GF-D8 (cell line): ENCODE data around the gene FMO2.

ENCODE experiments used
- DNase-seq: peaks from one replicate; lab custom pipeline; 2025; lab: John Stamatoyannopoulos, UW

The FMO2 gene, protein sequence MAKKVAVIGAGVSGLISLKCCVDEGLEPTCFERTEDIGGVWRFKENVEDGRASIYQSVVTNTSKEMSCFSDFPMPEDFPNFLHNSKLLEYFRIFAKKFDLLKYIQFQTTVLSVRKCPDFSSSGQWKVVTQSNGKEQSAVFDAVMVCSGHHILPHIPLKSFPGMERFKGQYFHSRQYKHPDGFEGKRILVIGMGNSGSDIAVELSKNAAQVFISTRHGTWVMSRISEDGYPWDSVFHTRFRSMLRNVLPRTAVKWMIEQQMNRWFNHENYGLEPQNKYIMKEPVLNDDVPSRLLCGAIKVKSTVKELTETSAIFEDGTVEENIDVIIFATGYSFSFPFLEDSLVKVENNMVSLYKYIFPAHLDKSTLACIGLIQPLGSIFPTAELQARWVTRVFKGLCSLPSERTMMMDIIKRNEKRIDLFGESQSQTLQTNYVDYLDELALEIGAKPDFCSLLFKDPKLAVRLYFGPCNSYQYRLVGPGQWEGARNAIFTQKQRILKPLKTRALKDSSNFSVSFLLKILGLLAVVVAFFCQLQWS

GRCh38 chr1:171185091-171185490 lies at the start of gene FMO2:
Gene FMO2 (plus strand): TSS chr1:171185300. CDS start chr1:171185714, 414 bp downstream.
- DNase-seq: no peak

DNA sequence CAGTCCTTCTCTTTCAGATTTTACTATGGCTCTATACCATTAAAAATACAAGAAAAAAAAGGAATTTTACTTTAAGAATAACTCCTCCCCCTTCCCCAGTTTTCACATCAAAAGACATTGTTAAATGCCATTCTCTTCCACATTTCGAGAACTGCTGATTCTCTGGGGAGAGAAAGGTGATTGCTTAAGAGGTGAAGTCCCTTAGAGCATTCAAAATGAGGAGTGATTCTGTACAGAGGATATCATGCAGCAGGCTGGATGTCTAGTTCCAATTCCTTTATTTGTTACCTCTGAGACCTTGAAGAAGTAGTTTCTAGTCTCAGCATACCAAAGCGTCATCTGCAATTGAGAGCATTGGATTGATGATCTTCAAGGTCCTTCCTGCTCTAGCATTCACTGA lies 47.5 kb upstream of the FMO2 start:
- DNase-seq: no peak

- no peak for DNase-seq
These were observed 46.1 kb upstream of the FMO2 start for GRCh38 chr1:171138980-171139379.

- DNase-seq: no peak
These were observed 45.2 kb upstream of the FMO2 start for GRCh38 chr1:171139890-171140289.

GRCh38 chr1:171140401-171140800 lies 44.7 kb upstream of the FMO2 start:
- DNase-seq: no peak

- DNase-seq: no peak
These were observed 44.0 kb upstream of the FMO2 start for GRCh38 chr1:171140956-171141687.

DNA sequence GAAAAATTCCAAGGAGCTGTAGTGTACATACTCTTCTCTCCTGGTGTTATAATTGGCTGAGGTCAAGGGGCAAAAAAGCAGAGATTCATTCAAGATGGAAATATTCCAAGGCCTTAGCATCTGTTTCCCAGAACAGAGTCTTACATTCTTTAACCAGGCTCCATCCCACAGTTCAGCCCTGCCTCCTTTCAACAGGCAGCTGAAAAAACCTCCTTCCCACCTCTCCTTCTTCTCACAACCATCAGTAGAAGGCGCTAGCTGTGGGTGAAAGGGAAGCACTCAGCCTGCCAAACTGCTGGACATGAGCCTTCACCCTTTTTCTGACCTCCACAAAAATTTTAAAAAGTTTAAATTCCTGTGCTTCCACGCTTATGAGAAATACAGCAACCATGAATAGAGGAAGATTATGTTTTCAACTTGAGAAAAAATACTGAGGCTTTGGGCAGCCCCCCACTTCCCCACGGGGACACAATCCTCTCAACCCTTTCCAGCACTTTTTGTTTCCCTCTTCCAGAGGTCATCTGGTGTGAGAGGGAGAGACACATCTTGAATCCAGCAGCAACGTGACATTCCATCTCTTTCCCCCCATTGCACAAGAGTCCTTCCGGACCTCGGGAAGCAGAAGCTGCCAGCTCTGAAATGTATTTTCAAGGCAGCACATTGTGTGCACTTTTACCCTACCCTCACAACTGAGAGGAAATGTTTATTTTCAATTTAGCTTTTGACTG lies 43.2 kb upstream of the FMO2 start:
- no peak for DNase-seq

GRCh38 chr1:171142416-171143385 lies 42.4 kb upstream of the FMO2 start:
- DNase-seq: no peak

DNA sequence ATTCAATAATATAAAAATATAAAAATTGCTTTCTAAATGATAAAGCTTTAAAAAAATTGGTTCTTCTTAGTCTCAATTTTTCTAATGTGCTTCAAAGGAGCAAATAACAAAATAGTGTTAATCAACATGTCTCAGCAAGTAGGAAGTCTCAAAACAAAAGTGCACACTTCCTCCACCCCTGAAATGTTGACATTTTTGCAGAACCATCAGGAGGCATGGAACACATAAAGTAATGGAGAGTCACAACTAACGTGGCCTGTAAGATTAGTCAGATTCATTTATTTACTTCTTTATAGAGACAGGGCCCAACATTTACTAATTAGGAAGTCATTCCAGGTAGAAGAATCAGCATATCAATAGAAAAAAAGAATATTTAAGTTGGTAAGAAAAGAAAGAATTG lies 34.9 kb upstream of the FMO2 start:
- DNase-seq: no peak

DNA sequence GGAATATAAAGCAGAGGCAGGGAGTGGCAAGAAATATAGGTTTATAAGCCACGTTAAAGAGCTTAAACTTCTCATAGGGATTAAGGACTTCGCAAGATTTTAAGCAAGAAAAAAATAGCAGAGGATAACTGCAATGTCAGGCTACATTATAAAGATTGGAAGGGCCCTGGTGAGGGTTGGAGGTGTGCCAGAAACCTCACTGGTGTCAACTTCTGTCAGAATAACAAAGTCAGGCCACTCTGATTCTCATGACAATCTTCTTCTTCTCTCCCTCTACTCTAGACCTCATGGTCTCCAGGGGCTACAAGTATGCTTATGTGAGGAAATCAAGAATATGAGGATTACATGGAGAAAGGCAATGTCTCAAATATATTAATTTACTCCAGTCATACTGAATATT lies 32.6 kb upstream of the FMO2 start:
- DNase-seq: no peak

GRCh38 chr1:171155484-171155883 lies 29.6 kb upstream of the FMO2 start:
- DNase-seq: no peak

- DNase-seq: no peak
These were observed 27.0 kb upstream of the FMO2 start for GRCh38 chr1:171158096-171158495.

DNA sequence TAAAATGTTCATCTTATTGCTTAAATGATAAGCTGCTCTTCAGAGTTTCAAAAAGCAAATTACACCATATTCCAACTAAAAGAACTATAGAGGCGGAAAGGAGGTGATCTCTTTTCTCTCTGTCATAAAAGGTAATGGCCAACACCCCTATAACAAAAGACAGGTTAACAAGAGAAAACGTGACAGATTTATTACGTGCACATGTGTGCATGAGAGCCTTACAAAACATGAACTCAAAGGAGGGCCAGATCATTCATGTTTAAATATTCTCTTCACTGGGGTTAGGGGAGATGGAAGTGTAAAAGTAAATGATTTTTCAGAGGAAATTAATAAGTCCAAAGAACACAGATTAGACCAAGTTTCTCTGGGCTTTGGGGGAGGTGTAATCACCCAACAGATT lies 26.5 kb upstream of the FMO2 start:
- no peak for DNase-seq

DNA sequence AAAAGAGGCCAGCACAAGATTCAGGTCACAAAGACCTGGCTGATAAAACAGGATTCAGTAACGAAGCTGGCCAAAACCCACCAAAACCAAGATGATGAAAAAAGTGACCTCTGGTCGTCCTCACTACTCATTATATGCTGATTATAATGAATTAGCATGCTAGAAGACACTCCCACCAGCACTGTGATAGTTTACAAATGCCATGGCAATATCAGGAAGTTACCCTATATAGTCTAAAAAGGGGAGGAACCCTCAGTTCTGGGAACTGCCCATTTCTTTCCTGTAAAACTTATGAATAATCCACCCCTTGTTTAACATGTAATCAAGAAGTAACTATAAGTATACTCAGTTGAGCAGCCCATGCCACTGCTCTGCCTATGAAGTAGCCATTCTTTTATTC lies 26.0 kb upstream of the FMO2 start:
- DNase-seq: no peak

- DNase-seq: no peak
These were observed 24.9 kb upstream of the FMO2 start for GRCh38 chr1:171160211-171160610.

DNA sequence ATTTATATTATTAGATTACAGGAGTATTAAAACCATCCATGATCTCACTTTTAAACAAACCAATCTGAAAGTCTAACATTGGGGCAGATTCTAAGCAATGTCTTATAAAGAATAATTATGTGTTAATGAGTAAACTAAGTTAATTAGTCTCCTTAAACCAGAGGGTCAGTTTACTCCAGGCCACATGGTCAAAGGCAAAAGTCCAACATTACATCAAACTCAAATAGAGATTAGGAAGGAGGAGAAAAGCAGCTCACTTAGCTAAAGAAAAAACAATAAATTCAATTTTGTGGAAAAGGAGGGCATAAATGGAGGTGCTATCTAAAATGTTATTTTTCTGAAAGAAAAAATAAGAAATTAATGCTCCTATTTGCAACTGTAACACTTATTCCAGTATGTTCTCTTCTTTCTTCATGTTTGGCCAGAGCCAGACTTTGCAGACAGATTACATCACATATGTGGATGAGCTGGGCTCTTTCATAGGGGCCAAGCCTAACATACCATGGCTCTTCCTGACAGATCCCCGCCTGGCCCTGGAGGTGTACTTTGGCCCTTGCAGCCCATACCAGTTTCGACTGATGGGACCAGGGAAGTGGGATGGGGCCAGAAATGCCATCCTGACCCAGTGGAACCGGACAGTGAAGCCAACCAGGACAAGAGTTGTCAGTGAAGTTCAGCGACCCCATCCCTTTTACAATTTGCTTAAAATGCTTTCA lies 24.3 kb upstream of the FMO2 start:
- DNase-seq: no peak

GRCh38 chr1:171161431-171161830 lies 23.7 kb upstream of the FMO2 start:
- no peak for DNase-seq

DNA sequence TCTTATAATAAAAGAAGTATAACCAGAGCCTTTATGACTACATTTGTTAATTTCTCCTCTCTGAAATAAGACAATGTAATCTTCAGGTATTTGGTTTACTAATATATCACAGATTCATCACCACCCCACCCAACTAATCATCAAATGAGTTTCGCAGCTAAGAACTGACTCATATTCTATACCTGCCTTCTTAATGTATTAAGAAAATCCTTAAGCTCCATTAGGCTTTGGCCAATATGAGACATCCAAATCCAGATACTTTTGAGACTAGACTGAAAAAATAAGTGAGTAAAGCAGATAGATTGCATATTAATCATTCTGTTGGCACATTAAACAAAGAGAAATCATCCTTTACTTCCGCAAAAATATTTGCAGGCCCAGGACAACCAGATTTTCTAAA lies 18.7 kb upstream of the FMO2 start:
- DNase-seq: no peak

DNA sequence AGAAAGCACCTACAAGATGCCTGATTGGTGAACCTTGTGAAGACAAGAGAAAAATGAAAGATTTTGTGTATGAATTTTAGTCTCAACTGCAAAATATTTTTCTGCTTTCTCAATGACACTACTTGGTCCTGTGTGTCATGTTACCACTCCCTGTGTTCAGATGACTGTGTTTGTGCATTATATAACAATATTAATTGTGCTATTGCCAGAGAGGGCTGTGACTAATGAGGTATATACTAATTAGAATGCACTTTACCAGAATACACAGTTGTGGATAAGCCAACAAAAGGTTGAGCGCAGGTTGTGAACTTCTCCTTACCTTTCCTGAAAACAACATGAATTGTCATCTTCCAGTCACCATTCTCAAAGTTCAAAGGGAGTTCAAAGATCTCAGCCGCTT lies 17.3 kb upstream of the FMO2 start:
- DNase-seq: no peak

GRCh38 chr1:171172471-171172870 lies 12.6 kb upstream of the FMO2 start:
- DNase-seq: no peak

DNA sequence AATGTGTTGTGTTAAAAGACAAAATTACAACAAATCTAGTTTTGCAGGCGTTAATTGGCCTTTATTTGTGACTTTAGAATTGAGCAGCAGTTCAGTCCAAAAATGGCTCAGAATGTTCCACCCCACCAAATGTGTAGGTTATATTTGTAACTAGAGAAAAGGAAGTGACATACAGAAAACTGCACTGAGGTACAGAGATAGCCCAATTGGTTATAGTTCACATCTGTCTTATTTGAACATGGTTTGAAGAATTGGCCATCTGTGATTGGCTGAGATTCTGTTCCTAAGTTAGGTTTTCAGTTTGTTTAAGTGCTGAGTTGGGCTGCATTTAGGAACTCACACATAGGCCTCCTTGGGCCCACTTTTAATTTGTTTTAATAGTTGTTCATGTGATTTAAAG lies 12.0 kb upstream of the FMO2 start:
- no peak for DNase-seq
